HEK293T (cell line): ENCODE results near the gene HES7.

ENCODE experiments used
- CTCF ChIA-PET: fragments of 350-600 bp; formaldehyde crosslinking; extraction: SDS; loops from one replicate; lab custom pipeline; 2021; ENCODE audit warnings: antibody characterized with exemption, inconsistent platforms; lab: Yijun Ruan, JAX
- POLR2A ChIA-PET: fragments of 350-600 bp; formaldehyde crosslinking; extraction: SDS; loops from one replicate; lab custom pipeline; 2020; ENCODE audit warnings: antibody characterized with exemption, inconsistent platforms; lab: Yijun Ruan, JAX
- DNase-seq: peaks from one replicate; pipeline ENCODE4 v3.0.0; 2012; ENCODE audit warnings: mixed read lengths; ENCODE audit errors: extremely low spot score
- ARNT ChIP-seq: fragments of 450-650 bp; IDR thresholded peaks from 2 replicates; pipeline ENCODE4 v1.6.1; 2017; ENCODE audit warnings: mild to moderate bottlenecking
- BHLHE40 ChIP-seq: fragments of 450-650 bp; IDR thresholded peaks from 2 replicates; pipeline ENCODE4 v1.6.1; 2016; ENCODE audit warnings: mild to moderate bottlenecking, moderate library complexity, borderline replicate concordance
- CTBP1 ChIP-seq: fragments of 450-650 bp; IDR thresholded peaks from 2 replicates; pipeline ENCODE4 v1.6.1; 2016; ENCODE audit warnings: borderline replicate concordance
- ELF4 ChIP-seq: fragments of 450-650 bp; IDR thresholded peaks from 2 replicates; pipeline ENCODE4 v1.6.1; 2017; ENCODE audit warnings: antibody characterized with exemption
- FOXA1 ChIP-seq: fragments of 450-650 bp; IDR thresholded peaks from 2 replicates; pipeline ENCODE4 v1.6.1; 2016; ENCODE audit warnings: mild to moderate bottlenecking
- FOXK2 ChIP-seq: fragments of 450-650 bp; IDR thresholded peaks from 2 replicates; pipeline ENCODE4 v1.6.1; 2016; ENCODE audit warnings: mild to moderate bottlenecking
- FOXM1 ChIP-seq: fragments of 450-650 bp; IDR thresholded peaks from 2 replicates; pipeline ENCODE4 v1.6.1; 2017; ENCODE audit warnings: mild to moderate bottlenecking, borderline replicate concordance
- HDGF ChIP-seq: fragments of 450-650 bp; IDR thresholded peaks from 2 replicates; pipeline ENCODE4 v1.6.1; 2017; ENCODE audit warnings: antibody characterized with exemption, borderline replicate concordance
- L3MBTL2 ChIP-seq: fragments of 450-650 bp; conservative IDR thresholded peaks from 2 replicates; pipeline ENCODE4 v1.6.1; 2016; ENCODE audit warnings: mild to moderate bottlenecking
- LEF1 ChIP-seq: fragments of 450-650 bp; IDR thresholded peaks from 2 replicates; pipeline ENCODE4 v1.6.1; 2017; ENCODE audit warnings: mild to moderate bottlenecking, borderline replicate concordance
- NFRKB ChIP-seq: fragments of 450-650 bp; IDR thresholded peaks from 2 replicates; pipeline ENCODE4 v1.6.1; 2016; ENCODE audit warnings: mild to moderate bottlenecking, moderate library complexity
- PKNOX1 ChIP-seq: fragments of 450-650 bp; IDR thresholded peaks from 2 replicates; pipeline ENCODE4 v1.6.1; 2016
- SP1 ChIP-seq: fragments of 450-650 bp; IDR thresholded peaks from 2 replicates; pipeline ENCODE4 v1.6.1; 2017
- SUZ12 ChIP-seq: fragments of 450-650 bp; IDR thresholded peaks from 2 replicates; pipeline ENCODE4 v1.6.1; 2016; ENCODE audit warnings: mild to moderate bottlenecking
- TARDBP ChIP-seq: fragments of 450-650 bp; IDR thresholded peaks from 2 replicates; pipeline ENCODE4 v1.6.1; 2016
- ZNF384 ChIP-seq: fragments of 450-650 bp; IDR thresholded peaks from 2 replicates; pipeline ENCODE4 v1.6.1; 2016

HES7 gene

GRCh38 chr17:8089728-8090127 is 34.2 kb downstream of the HES7 start:
- ChIA-PET CTCF (no interaction called here), POLR2A (no interaction called here)
- TF ChIP-seq ZNF384: no peak
- no peak for TF ChIP-seq FOXA1
- TF ChIP-seq CTBP1: no peak
- no peak for TF ChIP-seq PKNOX1
- TF ChIP-seq BHLHE40: no peak
- no peak for TF ChIP-seq L3MBTL2
- no peak for TF ChIP-seq HDGF
- TF ChIP-seq SUZ12: no peak
- TF ChIP-seq FOXK2: no peak
- TF ChIP-seq ARNT: no peak
- no peak for TF ChIP-seq NFRKB
- no peak for TF ChIP-seq FOXM1
- TF ChIP-seq ELF4: no peak
- no peak for TF ChIP-seq SP1
- TF ChIP-seq LEF1: no peak
- no peak for TF ChIP-seq TARDBP
- DNase-seq: no peak

- DNase-seq: no peak
- CTCF ChIA-PET: interaction anchor here (0.6 to 1.0 kb wide), 3 partner anchors 14 to 33 kb away, joined by 3 to 4 read pairs (median 4); no protein-coding TSS in a partner anchor
- POLR2A ChIA-PET: interaction anchor here (1.2 kb wide), 1 partner anchor 86 kb away, joined by 3 read pairs; no protein-coding TSS in a partner anchor
- TF ChIP-seq SUZ12 (no peak), FOXM1 (no peak), NFRKB (no peak), FOXK2 (no peak), L3MBTL2 (no peak), TARDBP (no peak), CTBP1 (no peak), ELF4 (no peak), ZNF384 (no peak)
Observed at GRCh38 chr17:8087952-8088230, 36.0 kb downstream of the HES7 start.

GRCh38 chr17:8087075-8087951 is 36.6 kb downstream of the HES7 start, which contains the start of gene ALOX12B:
ALOX12B (minus strand) TSS chr17:8087716; CDS start chr17:8087442, 274 bp downstream.
- ChIA-PET CTCF (interaction anchor here (0.6 to 1.0 kb wide), 3 partner anchors 14 to 33 kb away, joined by 3 to 4 read pairs (median 4); no protein-coding TSS in a partner anchor), POLR2A (interaction anchor here (1.2 kb wide), 1 partner anchor 86 kb away, joined by 3 read pairs; no protein-coding TSS in a partner anchor)
- TF ChIP-seq TARDBP (no peak), LEF1 (no peak), ZNF384 (no peak), CTBP1 (no peak), ELF4 (no peak), NFRKB (no peak), HDGF (no peak), PKNOX1 (no peak), FOXM1 (no peak)
- no peak for DNase-seq

- ChIA-PET CTCF (interaction anchor here (0.6 to 3.4 kb wide), 4 partner anchors 10 to 35 kb away, joined by 3 to 15 read pairs (median 4); no protein-coding TSS in a partner anchor), POLR2A (no interaction called here)
- no peak for DNase-seq
- no peak for TF ChIP-seq LEF1
- no peak for TF ChIP-seq CTBP1
- no peak for TF ChIP-seq L3MBTL2
- no peak for TF ChIP-seq FOXK2
- no peak for TF ChIP-seq FOXA1
- no peak for TF ChIP-seq NFRKB
- no peak for TF ChIP-seq BHLHE40
- TF ChIP-seq ELF4: no peak
- TF ChIP-seq HDGF: no peak
Observed at GRCh38 chr17:8084250-8084649, 39.7 kb downstream of the HES7 start.

GRCh38 chr17:8082292-8082691 is 41.6 kb downstream of the HES7 start:
- TF ChIP-seq SP1 (no peak), ELF4 (no peak), FOXK2 (no peak), FOXA1 (no peak), SUZ12 (no peak), L3MBTL2 (no peak), ARNT (no peak), ZNF384 (no peak), HDGF (no peak), PKNOX1 (no peak), FOXM1 (no peak), NFRKB (no peak), TARDBP (no peak), LEF1 (no peak), CTBP1 (no peak), BHLHE40 (no peak)
- POLR2A ChIA-PET: no interaction called here
- CTCF ChIA-PET: interaction anchor here (3.4 kb wide), 1 partner anchor 12 kb away, joined by 15 read pairs; no protein-coding TSS in a partner anchor
- DNase-seq: no peak

- no peak for DNase-seq
- TF ChIP-seq BHLHE40: no peak
- no peak for TF ChIP-seq ELF4
- no peak for TF ChIP-seq CTBP1
- TF ChIP-seq SUZ12: no peak
- TF ChIP-seq ZNF384: no peak
- TF ChIP-seq FOXM1: no peak
- TF ChIP-seq FOXA1: no peak
- no peak for TF ChIP-seq HDGF
- no peak for TF ChIP-seq ARNT
- TF ChIP-seq FOXK2: no peak
- TF ChIP-seq LEF1: no peak
- TF ChIP-seq L3MBTL2: no peak
- no peak for TF ChIP-seq SP1
- TF ChIP-seq PKNOX1: no peak
- no peak for TF ChIP-seq NFRKB
- TF ChIP-seq TARDBP: no peak
- POLR2A ChIA-PET: no interaction called here
- CTCF ChIA-PET: no interaction called here
Observed at GRCh38 chr17:8081876-8082275, 42.0 kb downstream of the HES7 start.
